Measurements from ENCODE around the gene HOXB3.

Gene HOXB3

DNA sequence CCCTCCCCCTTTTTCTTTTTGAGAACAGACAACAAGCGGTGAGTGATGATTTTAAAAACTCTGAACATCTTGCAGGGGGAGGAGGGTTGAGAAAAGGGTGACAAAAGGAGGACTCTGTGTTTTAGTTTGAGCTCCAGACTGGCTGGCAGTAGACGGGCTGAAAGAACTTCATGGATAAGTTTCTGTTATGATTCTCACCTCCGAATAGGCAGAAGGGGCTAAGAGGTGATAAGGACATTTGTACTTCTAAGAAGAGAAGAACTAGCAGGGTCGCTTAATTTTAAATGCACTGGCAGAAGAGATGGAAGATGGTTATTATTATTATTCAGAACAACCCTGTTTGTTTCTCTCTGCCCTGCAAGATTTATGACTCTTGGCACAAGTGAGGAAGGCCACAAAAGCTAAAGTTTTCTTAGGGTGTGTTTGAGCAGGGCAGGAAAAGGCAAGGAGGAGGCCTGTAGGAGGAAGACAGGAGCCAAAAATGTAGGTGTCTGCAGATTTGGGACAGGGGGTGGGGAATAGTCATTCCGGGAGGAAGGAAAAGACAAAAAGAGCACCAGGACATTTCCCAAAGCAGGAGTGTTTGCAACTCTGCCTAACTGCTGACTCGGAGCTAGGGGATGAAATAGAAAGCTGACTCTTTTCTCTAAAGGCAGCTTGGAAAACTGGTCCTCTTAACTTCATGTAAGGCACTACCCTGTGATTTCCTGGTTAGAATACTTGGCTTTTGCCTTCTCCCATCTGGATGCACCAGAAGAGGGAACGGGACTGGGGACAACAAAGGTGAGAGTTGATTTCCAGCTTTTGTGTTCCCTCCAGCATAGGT lies 33.3 kb downstream of the HOXB3 start:
- DNase-seq (ENCODE audit: low spot score), result no peak

DNA sequence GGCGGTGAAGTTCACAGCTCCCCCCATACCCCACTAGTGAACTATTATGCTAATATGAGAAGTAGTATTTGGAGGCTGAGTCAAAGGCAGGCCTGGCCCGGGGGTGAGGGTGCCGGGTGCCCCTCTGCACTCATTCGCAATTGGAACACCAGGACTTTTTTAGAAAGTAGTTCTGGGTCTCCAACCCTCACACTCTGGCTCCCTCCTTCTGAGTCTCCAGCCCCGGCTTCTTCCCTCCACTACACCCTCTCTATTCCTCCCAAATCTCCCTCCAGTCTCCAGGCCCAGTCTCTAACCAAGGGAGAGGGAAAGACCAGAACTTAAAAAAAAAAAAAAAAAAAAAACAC lies 33.8 kb downstream of the HOXB3 start:
- DNase-seq (ENCODE audit: low spot score), result no peak

- DNase-seq (ENCODE audit: low spot score), result no peak
Measured at GRCh38 chr17:48555258-48556228, 34.5 kb downstream of the HOXB3 start.

GRCh38 chr17:48554412-48555257 lies 35.4 kb downstream of the HOXB3 start:
- DNase-seq (ENCODE audit: low spot score), result no peak

- no peak for DNase-seq (ENCODE audit: low spot score)
Measured at GRCh38 chr17:48553826-48554225, 36.2 kb downstream of the HOXB3 start.

- no peak for DNase-seq (ENCODE audit: low spot score)
Measured at GRCh38 chr17:48553190-48553547, 36.9 kb downstream of the HOXB3 start.

- no peak for DNase-seq (ENCODE audit: low spot score)
Measured at GRCh38 chr17:48552466-48553189, 37.4 kb downstream of the HOXB3 start.

DNA sequence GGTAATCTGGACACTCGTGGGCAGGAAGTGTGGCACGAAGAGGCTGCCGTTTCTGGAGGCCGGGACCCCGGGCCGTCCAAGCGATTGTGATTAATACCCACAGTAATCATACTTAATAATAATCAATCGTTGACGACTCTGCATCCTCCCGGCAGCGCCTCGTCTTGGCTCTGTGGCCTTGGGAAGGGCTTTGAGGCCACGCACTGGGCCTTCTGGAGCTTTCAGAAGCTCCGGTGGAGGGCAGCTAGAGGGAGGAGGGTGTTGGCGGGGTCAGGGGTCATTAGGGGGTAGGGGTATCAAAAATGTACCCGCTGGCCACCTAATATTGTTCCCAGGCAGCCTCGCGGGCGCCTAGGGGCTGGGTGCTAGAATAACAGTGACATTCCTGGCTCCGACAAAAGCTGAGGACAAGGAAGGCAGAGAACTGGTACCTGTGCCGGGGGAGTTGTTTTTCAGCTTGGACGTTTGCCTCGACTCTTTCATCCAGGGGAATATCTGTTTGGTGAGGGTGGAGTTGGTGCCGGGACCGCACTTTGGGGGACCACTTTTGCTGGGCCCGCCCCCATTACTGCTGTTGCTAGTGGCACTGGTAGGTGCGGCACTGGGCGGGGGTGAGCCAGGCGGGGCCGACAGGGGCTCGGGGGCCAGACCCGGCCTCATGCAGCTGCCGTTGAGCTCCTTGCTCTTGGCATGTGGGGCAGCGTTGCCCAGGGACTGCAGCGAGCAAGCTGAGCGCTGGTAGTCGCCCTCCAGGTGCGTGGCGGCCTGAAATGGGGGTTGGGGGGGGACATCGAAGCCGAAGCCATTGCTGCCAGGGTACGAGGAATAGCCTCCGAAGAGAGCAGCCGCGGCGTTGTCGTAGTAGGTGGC lies 38.2 kb downstream of the HOXB3 start:
- DNase-seq (ENCODE audit: low spot score), result no peak

DNA sequence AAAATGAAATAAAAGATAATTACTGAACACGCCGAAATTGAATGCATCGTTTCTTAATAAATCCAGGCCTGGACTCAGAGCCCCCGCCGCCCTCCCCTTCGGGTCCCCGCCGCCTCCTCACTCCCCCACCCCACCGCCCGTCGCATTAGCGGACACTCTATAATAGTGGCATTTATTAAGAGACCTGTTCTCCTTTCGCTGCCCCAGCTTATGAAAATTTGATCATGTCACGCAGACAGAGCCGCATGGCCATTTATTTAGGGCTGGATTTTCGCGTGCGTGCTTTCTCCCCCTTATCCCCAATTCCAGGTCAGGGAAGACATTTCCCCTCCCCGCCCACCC lies 38.9 kb downstream of the HOXB3 start:
- DNase-seq (ENCODE audit: low spot score), result no peak

GRCh38 chr17:48550502-48551213 lies 39.4 kb downstream of the HOXB3 start:
- no peak for DNase-seq (ENCODE audit: low spot score)

DNA sequence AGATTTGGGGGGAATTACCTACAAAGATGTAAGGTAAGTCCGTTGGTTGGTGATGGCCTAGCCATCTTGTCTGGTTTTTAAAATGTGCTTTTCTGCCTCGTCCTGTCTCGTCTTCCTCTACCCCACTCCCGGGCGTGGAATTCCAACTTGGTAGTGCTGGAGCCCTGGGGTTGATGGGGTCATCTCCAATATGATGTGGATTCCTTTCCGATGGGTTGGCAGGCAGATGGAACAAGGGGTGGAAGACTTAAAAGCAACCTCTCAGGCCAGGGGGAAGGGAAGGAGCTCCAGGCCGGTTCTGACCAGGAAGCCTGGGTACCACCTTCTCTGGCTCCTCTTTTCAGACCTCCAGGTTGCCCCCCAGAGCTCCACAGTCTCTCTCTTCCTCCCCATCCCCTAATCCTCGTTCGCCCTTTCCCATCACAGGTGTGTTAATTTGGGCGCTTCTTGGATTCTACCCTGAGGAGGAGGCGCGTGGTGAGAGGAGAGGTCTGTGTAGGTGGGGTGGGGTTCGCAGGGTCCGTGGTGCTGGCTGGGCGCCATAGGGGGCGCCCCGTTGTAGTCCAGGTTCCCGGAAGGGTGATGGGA lies 40.0 kb downstream of the HOXB3 start:
- no peak for DNase-seq (ENCODE audit: low spot score)

DNA sequence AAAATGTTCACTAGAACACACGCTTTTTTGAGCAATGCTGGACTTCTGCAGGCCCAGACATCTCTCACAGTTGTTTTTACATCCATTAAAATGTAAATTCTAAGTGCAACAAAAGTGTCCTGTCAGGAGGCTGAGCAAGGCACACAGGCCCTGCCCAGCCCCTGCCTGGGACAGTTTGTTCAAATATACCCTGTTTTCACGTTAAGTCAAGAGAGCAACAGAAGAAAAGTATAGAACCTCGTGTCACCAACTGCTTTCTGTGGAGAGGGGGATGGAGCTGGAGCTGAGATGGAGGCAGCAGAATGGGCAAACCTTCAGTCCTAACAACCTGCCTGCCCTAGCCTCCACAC lies 40.8 kb downstream of the HOXB3 start:
- no peak for DNase-seq (ENCODE audit: low spot score)

DNA sequence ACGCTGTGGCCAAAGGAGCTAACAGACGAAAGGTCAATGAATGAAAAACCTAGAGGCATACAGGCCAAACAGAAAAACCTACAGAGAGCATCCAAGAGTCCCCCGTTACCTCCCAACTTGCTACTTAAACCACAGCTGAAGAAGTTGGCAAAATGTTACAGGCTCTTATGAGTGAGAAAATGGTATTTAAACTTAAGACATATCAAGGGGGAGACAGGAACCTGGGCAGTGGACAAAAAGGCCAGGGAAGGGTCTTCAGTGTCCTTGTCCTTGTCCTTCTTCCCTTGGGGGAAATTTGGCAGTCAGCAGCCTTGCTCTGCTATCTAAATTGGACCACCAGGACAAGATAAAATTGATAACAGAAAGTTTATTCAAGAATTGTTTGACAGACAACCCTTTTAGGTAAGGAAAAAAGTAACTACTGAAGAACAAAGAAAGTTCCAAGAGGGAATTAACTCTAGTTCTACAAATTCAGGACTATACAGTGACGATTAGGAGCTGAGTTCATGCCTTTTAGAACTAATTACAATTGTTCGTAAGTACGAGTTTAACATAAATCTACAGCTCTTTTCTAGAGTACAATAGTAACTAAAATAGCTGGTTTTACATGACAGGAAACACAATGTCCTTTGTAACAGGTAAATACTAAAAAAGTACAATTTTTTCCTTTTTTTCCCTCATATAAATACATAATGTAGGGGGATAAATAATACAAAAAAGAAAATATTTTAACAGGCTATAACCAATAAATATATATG lies 41.3 kb downstream of the HOXB3 start:
- no peak for DNase-seq (ENCODE audit: low spot score)

DNA sequence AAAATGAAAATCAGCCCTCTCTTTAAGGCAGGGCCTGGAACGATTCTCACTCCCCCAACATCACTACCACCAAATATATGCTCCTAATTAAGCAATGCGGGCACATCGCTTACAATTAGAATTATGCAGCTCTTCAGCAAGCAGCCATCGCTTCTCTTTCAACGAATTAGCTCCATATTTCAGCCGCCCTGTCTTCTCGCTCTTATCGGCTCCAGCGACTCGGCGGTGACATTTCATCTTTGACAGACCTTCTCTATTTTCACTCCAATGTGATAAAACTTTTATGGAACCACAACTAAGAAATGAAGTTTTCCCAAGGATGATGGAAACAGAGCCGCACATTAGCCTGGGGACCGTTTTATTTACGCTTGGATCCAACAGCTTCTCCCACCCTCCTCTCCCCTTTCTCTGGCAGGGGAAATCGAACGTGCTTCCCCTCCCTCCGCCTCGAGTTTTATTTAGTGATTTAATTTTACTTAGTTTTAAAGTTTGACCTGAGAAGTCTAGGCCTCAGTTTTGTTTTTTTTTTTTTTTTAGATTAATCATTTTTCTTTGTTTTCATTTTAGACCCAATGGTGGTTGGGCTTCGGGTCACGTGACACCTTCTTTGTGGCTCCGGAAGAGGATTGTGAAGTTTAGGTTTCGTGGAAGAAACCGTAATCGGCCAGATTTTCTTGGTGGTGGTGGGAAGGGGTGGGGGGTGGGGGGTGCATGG lies 42.1 kb downstream of the HOXB3 start:
- no peak for DNase-seq (ENCODE audit: low spot score)

- DNase-seq (ENCODE audit: low spot score), result no peak
Measured at GRCh38 chr17:48546924-48547807, 42.9 kb downstream of the HOXB3 start.

GRCh38 chr17:48546137-48546923 lies 43.7 kb downstream of the HOXB3 start:
- DNase-seq (ENCODE audit: low spot score), result peak; percentile 52

Measured in cerebellar cortex (tissue), 1 donor.